GM23338 (cell line): ENCODE data around the gene KIFC1. TPM values are rescaled to one million over a fixed set of nuclear protein-coding genes. Genes with fewer than 3 reads are reported as not detected.

Experiments used
- ATAC-seq: fragments of 200-7000 bp; cut with Tn5 transposase; 3 replicates; pipeline ENCODE4 v1.9.1; 2020
- DNase-seq: peaks from one replicate; pipeline ENCODE4 v3.0.0-alpha.2; 2015; ENCODE audit warnings: low spot score
- H2AFZ ChIP-seq: fragments of 200-600 bp; sonication (generic); 2 replicates; pipeline ENCODE4 v1.8.0; 2016; ENCODE audit warnings: antibody characterized with exemption, mild to moderate bottlenecking, moderate library complexity
- H3F3A ChIP-seq: fragments of 200-600 bp; sonication (generic); replicated peaks from 2 replicates; pipeline ENCODE4 v1.8.0; 2017; ENCODE audit warnings: antibody characterized with exemption, mixed run types, low read depth
- H3K27ac ChIP-seq: fragments of 200-600 bp; sonication (generic); 2 replicates; pipeline ENCODE4 v1.6.1; 2016; ENCODE audit warnings: low read depth
- H3K27me3 ChIP-seq: fragments of 200-600 bp; sonication (generic); 2 replicates; pipeline ENCODE4 v1.8.0; 2016; ENCODE audit warnings: mild to moderate bottlenecking, mixed run types, moderate library complexity; ENCODE audit not compliant: insufficient read depth
- H3K36me3 ChIP-seq: fragments of 200-600 bp; sonication (generic); 2 replicates; pipeline ENCODE4 v1.8.0; 2016; ENCODE audit warnings: mild to moderate bottlenecking; ENCODE audit not compliant: insufficient read depth
- H3K4me1 ChIP-seq: fragments of 200-600 bp; sonication (generic); 2 replicates; pipeline ENCODE4 v1.8.0; 2016; ENCODE audit warnings: mild to moderate bottlenecking, moderate library complexity; ENCODE audit not compliant: insufficient read depth
- H3K4me2 ChIP-seq: fragments of 200-600 bp; sonication (generic); 2 replicates; pipeline ENCODE4 v1.7.1; 2017; ENCODE audit warnings: mixed run types
- H3K4me3 ChIP-seq: fragments of 200-600 bp; sonication (generic); 2 replicates; pipeline ENCODE4 v1.6.1; 2016; ENCODE audit warnings: mixed run types
- H3K79me2 ChIP-seq: fragments of 200-600 bp; sonication (generic); replicated peaks from 2 replicates; pipeline ENCODE4 v1.8.0; 2017; ENCODE audit warnings: mild to moderate bottlenecking; ENCODE audit not compliant: insufficient read depth
- H3K9me2 ChIP-seq: fragments of 200-600 bp; sonication (generic); 2 replicates; pipeline ENCODE4 v1.8.0; 2017; ENCODE audit not compliant: insufficient read depth
- H4K20me1 ChIP-seq: fragments of 200-600 bp; sonication (generic); replicated peaks from 2 replicates; pipeline ENCODE4 v1.8.0; 2017; ENCODE audit warnings: mild to moderate bottlenecking; ENCODE audit not compliant: insufficient read depth
- H3K27ac Mint-ChIP-seq: 2 replicates; pipeline ENCODE4 v1.8.0; 2020; ENCODE audit warnings: inconsistent platforms, mild to moderate bottlenecking, moderate library complexity, mixed read lengths
- H3K27me3 Mint-ChIP-seq: 3 replicates; pipeline ENCODE4 v1.8.0; 2022; ENCODE audit warnings: low read depth, mild to moderate bottlenecking, moderate library complexity, mixed read lengths, inconsistent platforms; ENCODE audit not compliant: insufficient read depth, poor library complexity
- H3K36me3 Mint-ChIP-seq: 3 replicates; pipeline ENCODE4 v1.8.0; 2021; ENCODE audit warnings: low read depth, mild to moderate bottlenecking, inconsistent platforms, moderate library complexity, mixed read lengths
- H3K4me1 Mint-ChIP-seq: 3 replicates; pipeline ENCODE4 v1.8.0; 2020; ENCODE audit warnings: mild to moderate bottlenecking, inconsistent platforms, mixed read lengths
- H3K4me3 Mint-ChIP-seq: 3 replicates; pipeline ENCODE4 v1.8.0; 2021; ENCODE audit warnings: moderate library complexity, mild to moderate bottlenecking, inconsistent platforms, mixed read lengths
- H3K9me3 Mint-ChIP-seq: 3 replicates; pipeline ENCODE4 v1.8.0; 2020; ENCODE audit warnings: moderate library complexity, mild to moderate bottlenecking, inconsistent platforms, mixed read lengths
- CREB1 ChIP-seq: fragments of 250-450 bp; sonication (Bioruptor Pico); IDR thresholded peaks from 2 replicates; pipeline ENCODE4 v1.5.0; 2020; ENCODE audit warnings: low read depth, mild to moderate bottlenecking, moderate library complexity
- CTCF ChIP-seq, 2 experiments: fragments of 200-600 bp in 1 of 2; sonication (generic) in 1 of 2; conservative IDR thresholded peaks; 2 replicates each; pipeline versions ENCODE4 v1.5.1 to v1.6.1; 2016 to 2017; ENCODE audit warnings: antibody characterized with exemption in 2 of 2, low read depth in 2 of 2, mild to moderate bottlenecking in 2 of 2, moderate library complexity in 1 of 2
- ETS1 ChIP-seq: IDR thresholded peaks from 2 replicates; pipeline ENCODE4 v1.6.1; 2016; ENCODE audit warnings: antibody characterized with exemption
- EZH2 ChIP-seq: fragments of 200-600 bp; sonication (generic); IDR thresholded peaks from one replicate; pipeline ENCODE4 v1.8.0; 2017; ENCODE audit warnings: antibody characterized with exemption, mild to moderate bottlenecking, low read depth; ENCODE audit not compliant: unreplicated experiment
- EZH2phosphoT487 ChIP-seq: fragments of 200-600 bp; sonication (generic); IDR thresholded peaks from one replicate; pipeline ENCODE4 v1.8.1; 2018; ENCODE audit warnings: antibody characterized with exemption; ENCODE audit not compliant: unreplicated experiment
- NANOG ChIP-seq: IDR thresholded peaks from 2 replicates; pipeline ENCODE4 v1.6.1; 2016; ENCODE audit warnings: antibody characterized with exemption, borderline replicate concordance
- STAT1 ChIP-seq: IDR thresholded peaks from one replicate; pipeline ENCODE4 v1.6.1; 2016; ENCODE audit warnings: antibody characterized with exemption; ENCODE audit not compliant: unreplicated experiment
- ZNF114 ChIP-seq: fragments of 250-450 bp; sonication (Bioruptor Pico); IDR thresholded peaks from 2 replicates; pipeline ENCODE4 v1.5.0; 2020; ENCODE audit warnings: mild to moderate bottlenecking, moderate library complexity
- ZNF462 ChIP-seq: fragments of 250-450 bp; sonication (Bioruptor Pico); IDR thresholded peaks from 2 replicates; pipeline ENCODE4 v1.5.0; 2020; ENCODE audit warnings: mild to moderate bottlenecking, moderate library complexity
- polyA plus RNA-seq: library from polyadenylated mRNA; unstranded; fragments of >200 nt; fragmentation: Nextera tagmentation; extraction: Ambion mirVana; gene quantifications from 2 replicates; pipeline ENCODE4 v1.2.1, GENCODE V29; 2016
- total RNA-seq: library from RNA; depleted of rRNA; stranded (reverse); fragments of >200 nt; shearing (Covaris generic); gene quantifications from 2 replicates; pipeline ENCODE4 v1.2.3, GENCODE V29; 2014
- TF ChIP-seq, protein P1 (sequence below): IDR thresholded peaks from one replicate; pipeline ENCODE4 v1.6.1; 2018; ENCODE audit warnings: antibody characterized with exemption; ENCODE audit not compliant: unreplicated experiment

The KIFC1 gene
- total and polyA plus RNA-seq, 2 experiments from 2014 or later, result 10.3 to 61.7 TPM

GRCh38 chr6:33459226-33459625 is 67.6 kb downstream of the KIFC1 start:
- no peaks in the 10 kb centered on the region for H3K36me3 ChIP-seq
- no peak overlapping the region for H3K4me2 ChIP-seq
- no peaks in the 10 kb centered on the region for H3K27me3 ChIP-seq
- ATAC-seq (no peak), DNase-seq (no peak)
- Mint-ChIP-seq H3K4me1 (peaks cover 4% of the 10 kb centered on the region; the same call in 1 of the 3 replicates), H3K4me3 (no peak overlapping the region), H3K9me3 (peaks cover 7% of the 10 kb centered on the region; the same call in 2 of the 3 replicates), H3K36me3 (peaks cover 30% of the 10 kb centered on the region), H3K27ac (no peak overlapping the region), H3K27me3 (peaks cover 18% of the 10 kb centered on the region)
- TF ChIP-seq NANOG, result no peak
- TF ChIP-seq EZH2phosphoT487, result no peak
- TF ChIP-seq ETS1, result no peak
- no peak for TF ChIP-seq CREB1 (CRISPR knock-in tag)
- no peak for TF ChIP-seq ZNF114 (CRISPR knock-in tag)
- TF ChIP-seq CTCF (conservative IDR thresholded peaks at IDR 0.05; ENCODE audit: low read depth in 2 of 2), result no peak
- no peak for TF ChIP-seq EZH2
- TF ChIP-seq ZNF462 (CRISPR knock-in tag), result no peak
- TF ChIP-seq STAT1, result no peak
- TF ChIP-seq, protein P1, sequence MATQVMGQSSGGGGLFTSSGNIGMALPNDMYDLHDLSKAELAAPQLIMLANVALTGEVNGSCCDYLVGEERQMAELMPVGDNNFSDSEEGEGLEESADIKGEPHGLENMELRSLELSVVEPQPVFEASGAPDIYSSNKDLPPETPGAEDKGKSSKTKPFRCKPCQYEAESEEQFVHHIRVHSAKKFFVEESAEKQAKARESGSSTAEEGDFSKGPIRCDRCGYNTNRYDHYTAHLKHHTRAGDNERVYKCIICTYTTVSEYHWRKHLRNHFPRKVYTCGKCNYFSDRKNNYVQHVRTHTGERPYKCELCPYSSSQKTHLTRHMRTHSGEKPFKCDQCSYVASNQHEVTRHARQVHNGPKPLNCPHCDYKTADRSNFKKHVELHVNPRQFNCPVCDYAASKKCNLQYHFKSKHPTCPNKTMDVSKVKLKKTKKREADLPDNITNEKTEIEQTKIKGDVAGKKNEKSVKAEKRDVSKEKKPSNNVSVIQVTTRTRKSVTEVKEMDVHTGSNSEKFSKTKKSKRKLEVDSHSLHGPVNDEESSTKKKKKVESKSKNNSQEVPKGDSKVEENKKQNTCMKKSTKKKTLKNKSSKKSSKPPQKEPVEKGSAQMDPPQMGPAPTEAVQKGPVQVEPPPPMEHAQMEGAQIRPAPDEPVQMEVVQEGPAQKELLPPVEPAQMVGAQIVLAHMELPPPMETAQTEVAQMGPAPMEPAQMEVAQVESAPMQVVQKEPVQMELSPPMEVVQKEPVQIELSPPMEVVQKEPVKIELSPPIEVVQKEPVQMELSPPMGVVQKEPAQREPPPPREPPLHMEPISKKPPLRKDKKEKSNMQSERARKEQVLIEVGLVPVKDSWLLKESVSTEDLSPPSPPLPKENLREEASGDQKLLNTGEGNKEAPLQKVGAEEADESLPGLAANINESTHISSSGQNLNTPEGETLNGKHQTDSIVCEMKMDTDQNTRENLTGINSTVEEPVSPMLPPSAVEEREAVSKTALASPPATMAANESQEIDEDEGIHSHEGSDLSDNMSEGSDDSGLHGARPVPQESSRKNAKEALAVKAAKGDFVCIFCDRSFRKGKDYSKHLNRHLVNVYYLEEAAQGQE, result no peak
- peaks cover 14% of the 10 kb centered on the region for H3K79me2 ChIP-seq
- no peak overlapping the region for H3K4me3 ChIP-seq
- H4K20me1 ChIP-seq, result no peaks in the 10 kb centered on the region; the same call in 1 of the 2 replicates
- H2AFZ ChIP-seq, result no peak overlapping the region
- no peak overlapping the region for H3K27ac ChIP-seq
- no peaks in the 10 kb centered on the region for H3K4me1 ChIP-seq
- H3F3A ChIP-seq, result 0 out of 2 replicates have a peak, but pooled peaks cover 3% of the 10 kb centered on the region
- H3K9me2 ChIP-seq, result no peaks in the 10 kb centered on the region
